ENCODE measurements around the gene NPAS2. TPM values are rescaled to one million over a fixed set of nuclear protein-coding genes. Genes with fewer than 3 reads are reported as not detected.

NPAS2 gene
- polyA plus RNA-seq, 1 of the 3 experiments (the other 2 are of a cell fraction) = 58.5 TPM

- TF ChIP-seq USF2 (IDR thresholded peaks at IDR 0.05; ENCODE audit: borderline replicate concordance, low read depth, low read length) (no peak), MAX (IDR thresholded peaks at IDR 0.05; ENCODE audit: low read depth) (no peak), ZBTB33 (IDR thresholded peaks at IDR 0.05; ENCODE audit: borderline replicate concordance, low read depth) (no peak), PBX3 (IDR thresholded peaks at IDR 0.05) (no peak), GATA2 (CRISPR knock-in tag; IDR thresholded peaks at IDR 0.05) (no peak)
Measured at GRCh38 chr2:100793982-100794381, 26.0 kb upstream of the NPAS2 start (continued).

GRCh38 chr2:100796499-100797100, 23.3 kb upstream of the NPAS2 start:
- Histone ChIP-seq H3K9me3 (no peaks in the 10 kb centered on the region), H3K9ac (no peak overlapping the region), H3F3A (replicated peaks; ENCODE audit: insufficient read depth) (peaks cover 6% of the 10 kb centered on the region), H4K20me1 (ENCODE audit: insufficient read depth) (no peaks in the 10 kb centered on the region), H3K4me2 (no peak overlapping the region), H3K27ac (ENCODE audit: low read depth in 2 of 2, low read length in 1 of 2) (no peak overlapping the region), H3K36me3 (replicated peaks in 1 of 2; ENCODE audit: control insufficient read depth in 1 of 2, insufficient read depth in 2 of 2, low read length in 1 of 2) (no peaks in the 10 kb centered on the region), H3K4me1 (ENCODE audit: control insufficient read depth in 1 of 2, insufficient read depth in 2 of 2, low read depth in 1 of 2, low read length in 1 of 2) (peaks cover 4 to 10% of the 10 kb centered on the region in 2 experiments; a peak in 1 of 4 replicates), H3K79me2 (ENCODE audit: insufficient read depth) (no peaks in the 10 kb centered on the region), H2AFZ (ENCODE audit: low read depth) (no peak overlapping the region), H3K9me2 (no peaks in the 10 kb centered on the region), H3K27me3 (ENCODE audit: insufficient read depth) (no peaks in the 10 kb centered on the region), H3K4me3 (ENCODE audit: low read depth in 2 of 2, low read length in 1 of 2) (no peak overlapping the region)
- WGBS (ENCODE audit: low lambda C conversion rate) = 72% methylated on average over 5 of the region's 5 CpGs
- POLR2A ChIA-PET = no interaction called here
- CTCF ChIA-PET = no interaction called here
- no peak for TF ChIP-seq USF1 (IDR thresholded peaks at IDR 0.05; ENCODE audit: borderline replicate concordance, low read depth)
- TF ChIP-seq TEAD4 (IDR thresholded peaks at IDR 0.05; ENCODE audit: borderline replicate concordance, insufficient read depth) = no peak
- no peak for TF ChIP-seq SIN3A (IDR thresholded peaks at IDR 0.05; ENCODE audit: borderline replicate concordance, low read depth, low read length)
- no peak for TF ChIP-seq MEF2A (IDR thresholded peaks at IDR 0.05; ENCODE audit: borderline replicate concordance, low read depth)
- no peak for TF ChIP-seq GABPA (IDR thresholded peaks at IDR 0.05; ENCODE audit: low read depth)
- no peak for TF ChIP-seq JUND (IDR thresholded peaks at IDR 0.05)
- TF ChIP-seq FOSL2 (IDR thresholded peaks at IDR 0.05; ENCODE audit: borderline replicate concordance, low read depth) = no peak
- TF ChIP-seq NFIC (IDR thresholded peaks at IDR 0.05; ENCODE audit: borderline replicate concordance) = no peak
- TF ChIP-seq EZH2phosphoT487 (IDR thresholded peaks at IDR 0.05; ENCODE audit: borderline replicate concordance, low read depth) = no peak
- no peak for DNase-seq

All from SK-N-SH (cell line).